Panc1 (cell line): Measurements from ENCODE around the gene HACL1. TPM values are rescaled to one million over a fixed set of nuclear protein-coding genes. Genes with fewer than 3 reads are reported as not detected.

ENCODE experiments used
- ATAC-seq: fragments of 200-7000 bp; cut with Tn5 transposase; 2 replicates; pipeline ENCODE4 v1.9.1; 2020; ENCODE audit warnings: mild to moderate bottlenecking, moderate library complexity
- BruUV-seq: library from RNA; stranded (reverse); fragments of 400-500 nt; replicated peaks from 2 replicates; lab custom pipeline; 2021; lab: Mats Ljungman, UMichigan
- CTCF ChIA-PET: fragments of 300-600 bp; sonication (Branson Sonifier 250); formaldehyde crosslinking; loops from one replicate; lab custom pipeline; 2022; ENCODE audit warnings: antibody characterized with exemption; lab: Charles Lee
- POLR2A ChIA-PET: fragments of 300-600 bp; sonication (Branson Sonifier 250); formaldehyde crosslinking; loops from one replicate; lab custom pipeline; 2022; ENCODE audit warnings: antibody characterized with exemption; lab: Charles Lee
- DNase-seq: peaks from one replicate; pipeline ENCODE4 v3.0.0-alpha.2; 2010; ENCODE audit warnings: low read depth, low spot score
- H3K27ac ChIP-seq: 2 replicates; pipeline ENCODE4 v1.5.1; 2011; ENCODE audit warnings: mild to moderate bottlenecking, low read length, inconsistent platforms
- H3K27me3 ChIP-seq: fragments of 200-500 bp; sonication (Bioruptor generic); 2 replicates; pipeline ENCODE4 v1.6.0; 2014; ENCODE audit warnings: low read length, inconsistent platforms; ENCODE audit not compliant: control insufficient read depth, insufficient read depth
- H3K36me3 ChIP-seq: fragments of 200-500 bp; sonication (Bioruptor generic); 2 replicates; pipeline ENCODE4 v1.5.1; 2014; ENCODE audit warnings: inconsistent platforms, mild to moderate bottlenecking, low read length, moderate library complexity; ENCODE audit not compliant: control insufficient read depth, insufficient read depth
- H3K4me1 ChIP-seq: 2 replicates; pipeline ENCODE4 v1.5.1; 2011; ENCODE audit warnings: inconsistent platforms, mild to moderate bottlenecking, low read length, moderate library complexity; ENCODE audit not compliant: control insufficient read depth, insufficient read depth
- H3K4me3 ChIP-seq, 2 experiments: 2 replicates each; pipeline ENCODE4 v1.5.1; 2011 to 2012; ENCODE audit warnings: low read depth in 2 of 2, low read length in 2 of 2, mild to moderate bottlenecking in 2 of 2, inconsistent platforms in 1 of 2, moderate library complexity in 1 of 2
- H3K9me3 ChIP-seq: fragments of 200-500 bp; sonication (Bioruptor generic); 2 replicates; pipeline ENCODE4 v1.5.1; 2014; ENCODE audit warnings: low read depth, mild to moderate bottlenecking, inconsistent platforms, low read length, moderate library complexity; ENCODE audit not compliant: control insufficient read depth, insufficient read depth
- POLR2AphosphoS5 ChIP-seq: IDR thresholded peaks from 2 replicates; pipeline ENCODE4 v1.6.1; 2012; ENCODE audit warnings: mild to moderate bottlenecking, low read depth, low read length, moderate library complexity
- SIN3A ChIP-seq: IDR thresholded peaks from 2 replicates; pipeline ENCODE4 v1.6.1; 2012; ENCODE audit warnings: low read depth, mild to moderate bottlenecking, low read length, moderate library complexity, borderline replicate concordance; ENCODE audit not compliant: insufficient read depth
- TCF7L2 ChIP-seq: IDR thresholded peaks from 2 replicates; pipeline ENCODE4 v1.6.1; 2011; ENCODE audit warnings: mild to moderate bottlenecking, low read depth, low read length, inconsistent platforms
- in situ Hi-C: cut with HindIII; loops from 2 replicates; pipeline ENCODE4 v1.10.0; 2016; ENCODE audit warnings: low sequenced_read_pairs, low pct_unique_long_range_greater_than_20kb
- intact Hi-C: fragments of 100-400 bp; cut with micrococcal nuclease; formaldehyde crosslinking; loops from one replicate; pipeline ENCODE4 v1.10.0; 2022; ENCODE audit not compliant: unreplicated experiment
- total RNA-seq: library from RNA; stranded (reverse); gene quantifications from one replicate; pipeline ENCODE4 v1.2.1, GENCODE V29; 2021; ENCODE audit not compliant: unreplicated experiment
- TF ChIP-seq, protein P1 (sequence below): fragments of 450-650 bp; IDR thresholded peaks from 2 replicates; pipeline ENCODE4 v1.5.1; 2017; ENCODE audit warnings: mild to moderate bottlenecking
- TF ChIP-seq, protein P2 (sequence below), 2 experiments: IDR thresholded peaks; 2 replicates each; pipeline ENCODE4 v1.6.1; 2011 to 2012; ENCODE audit warnings: low read depth in 2 of 2, control low read depth in 1 of 2, low read length in 1 of 2, mild to moderate bottlenecking in 1 of 2, moderate library complexity in 1 of 2; ENCODE audit not compliant: insufficient read depth in 1 of 2

HACL1 gene
- total RNA-seq, 1 experiment from 2014 or later, result 26.8 TPM

DNA sequence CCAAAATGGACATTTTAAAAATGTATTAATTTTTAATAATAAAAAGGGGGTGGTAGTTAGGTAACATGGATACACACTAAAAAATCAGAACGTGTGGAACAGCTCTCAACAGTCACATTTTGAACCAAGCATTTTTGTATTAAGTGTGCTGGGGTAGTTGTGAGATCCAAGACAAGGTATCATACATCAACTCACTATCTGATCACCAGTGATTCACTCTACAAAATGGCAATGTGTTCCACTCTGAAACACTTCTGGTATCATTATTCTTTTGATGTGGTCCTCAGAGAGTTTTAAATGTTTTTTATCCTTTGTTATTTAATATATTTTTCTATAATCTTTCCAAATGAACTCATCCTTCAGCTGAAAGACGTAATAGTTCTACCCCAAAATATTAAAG, 5.4 kb downstream of the HACL1 start:
- Histone ChIP-seq H3K4me3 (no peak overlapping the region), H3K27ac (no peak overlapping the region), H3K36me3 (peaks cover 21% of the 10 kb centered on the region), H3K4me1 (peaks cover 8% of the 10 kb centered on the region), H3K27me3 (no peaks in the 10 kb centered on the region), H3K9me3 (no peaks in the 10 kb centered on the region)
- intact Hi-C loops (no loop called here), in situ Hi-C loops (no loop called here)
- BruUV-seq, result no TSS peak
- ChIA-PET POLR2A (no interaction called here), CTCF (no interaction called here)
- DNase-seq, result no peak
- TF ChIP-seq, protein P1, sequence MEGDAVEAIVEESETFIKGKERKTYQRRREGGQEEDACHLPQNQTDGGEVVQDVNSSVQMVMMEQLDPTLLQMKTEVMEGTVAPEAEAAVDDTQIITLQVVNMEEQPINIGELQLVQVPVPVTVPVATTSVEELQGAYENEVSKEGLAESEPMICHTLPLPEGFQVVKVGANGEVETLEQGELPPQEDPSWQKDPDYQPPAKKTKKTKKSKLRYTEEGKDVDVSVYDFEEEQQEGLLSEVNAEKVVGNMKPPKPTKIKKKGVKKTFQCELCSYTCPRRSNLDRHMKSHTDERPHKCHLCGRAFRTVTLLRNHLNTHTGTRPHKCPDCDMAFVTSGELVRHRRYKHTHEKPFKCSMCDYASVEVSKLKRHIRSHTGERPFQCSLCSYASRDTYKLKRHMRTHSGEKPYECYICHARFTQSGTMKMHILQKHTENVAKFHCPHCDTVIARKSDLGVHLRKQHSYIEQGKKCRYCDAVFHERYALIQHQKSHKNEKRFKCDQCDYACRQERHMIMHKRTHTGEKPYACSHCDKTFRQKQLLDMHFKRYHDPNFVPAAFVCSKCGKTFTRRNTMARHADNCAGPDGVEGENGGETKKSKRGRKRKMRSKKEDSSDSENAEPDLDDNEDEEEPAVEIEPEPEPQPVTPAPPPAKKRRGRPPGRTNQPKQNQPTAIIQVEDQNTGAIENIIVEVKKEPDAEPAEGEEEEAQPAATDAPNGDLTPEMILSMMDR, result no peak
- TF ChIP-seq TCF7L2 (no peak), POLR2AphosphoS5 (no peak), SIN3A (no peak)
- TF ChIP-seq, protein P2, sequence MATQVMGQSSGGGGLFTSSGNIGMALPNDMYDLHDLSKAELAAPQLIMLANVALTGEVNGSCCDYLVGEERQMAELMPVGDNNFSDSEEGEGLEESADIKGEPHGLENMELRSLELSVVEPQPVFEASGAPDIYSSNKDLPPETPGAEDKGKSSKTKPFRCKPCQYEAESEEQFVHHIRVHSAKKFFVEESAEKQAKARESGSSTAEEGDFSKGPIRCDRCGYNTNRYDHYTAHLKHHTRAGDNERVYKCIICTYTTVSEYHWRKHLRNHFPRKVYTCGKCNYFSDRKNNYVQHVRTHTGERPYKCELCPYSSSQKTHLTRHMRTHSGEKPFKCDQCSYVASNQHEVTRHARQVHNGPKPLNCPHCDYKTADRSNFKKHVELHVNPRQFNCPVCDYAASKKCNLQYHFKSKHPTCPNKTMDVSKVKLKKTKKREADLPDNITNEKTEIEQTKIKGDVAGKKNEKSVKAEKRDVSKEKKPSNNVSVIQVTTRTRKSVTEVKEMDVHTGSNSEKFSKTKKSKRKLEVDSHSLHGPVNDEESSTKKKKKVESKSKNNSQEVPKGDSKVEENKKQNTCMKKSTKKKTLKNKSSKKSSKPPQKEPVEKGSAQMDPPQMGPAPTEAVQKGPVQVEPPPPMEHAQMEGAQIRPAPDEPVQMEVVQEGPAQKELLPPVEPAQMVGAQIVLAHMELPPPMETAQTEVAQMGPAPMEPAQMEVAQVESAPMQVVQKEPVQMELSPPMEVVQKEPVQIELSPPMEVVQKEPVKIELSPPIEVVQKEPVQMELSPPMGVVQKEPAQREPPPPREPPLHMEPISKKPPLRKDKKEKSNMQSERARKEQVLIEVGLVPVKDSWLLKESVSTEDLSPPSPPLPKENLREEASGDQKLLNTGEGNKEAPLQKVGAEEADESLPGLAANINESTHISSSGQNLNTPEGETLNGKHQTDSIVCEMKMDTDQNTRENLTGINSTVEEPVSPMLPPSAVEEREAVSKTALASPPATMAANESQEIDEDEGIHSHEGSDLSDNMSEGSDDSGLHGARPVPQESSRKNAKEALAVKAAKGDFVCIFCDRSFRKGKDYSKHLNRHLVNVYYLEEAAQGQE (IDR thresholded peaks at IDR 0.05; ENCODE audit: insufficient read depth in 1 of 2, low read depth in 2 of 2, low read length in 1 of 2), result no peak
- ATAC-seq, result no peak

DNA sequence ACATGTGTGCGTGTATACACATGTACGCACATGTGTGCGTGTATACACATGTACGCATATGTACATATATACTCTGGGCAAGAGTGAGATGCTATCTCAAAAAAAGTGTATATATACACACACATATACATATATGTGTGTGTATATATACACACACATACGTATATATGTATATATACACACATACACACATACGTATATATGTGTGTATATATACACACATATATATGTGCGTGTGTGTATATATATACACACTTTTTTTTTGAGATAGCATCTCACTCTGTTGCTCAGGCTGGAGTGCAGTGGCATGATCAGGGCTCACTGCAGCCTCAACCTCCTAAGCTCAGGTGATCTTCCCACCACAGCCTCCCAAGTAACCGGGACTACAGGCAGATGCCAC, 8.4 kb downstream of the HACL1 start:
- no peaks in the 10 kb centered on the region for H3K9me3 ChIP-seq
- no peak overlapping the region for H3K27ac ChIP-seq
- TF ChIP-seq, protein P1, result no peak
- no peak for TF ChIP-seq TCF7L2
- TF ChIP-seq, protein P2 (IDR thresholded peaks at IDR 0.05; ENCODE audit: insufficient read depth in 1 of 2, low read depth in 2 of 2, low read length in 1 of 2), result no peak
- no peak for TF ChIP-seq SIN3A
- TF ChIP-seq POLR2AphosphoS5, result no peak
- DNase-seq (no peak), ATAC-seq (no peak)
- intact Hi-C loops, result no loop called here
- no peaks in the 10 kb centered on the region for H3K27me3 ChIP-seq
- no peaks in the 10 kb centered on the region for H3K4me1 ChIP-seq
- ChIA-PET CTCF (no interaction called here), POLR2A (no interaction called here)
- H3K36me3 ChIP-seq, result peaks cover 22% of the 10 kb centered on the region
- in situ Hi-C loops, result no loop called here
- H3K4me3 ChIP-seq, result no peak overlapping the region
- no TSS peak for BruUV-seq
